IMR-90 (cell line): Measurements from ENCODE around the gene PRKACB. TPM values are rescaled to one million over a fixed set of nuclear protein-coding genes. Genes with fewer than 3 reads are reported as not detected.
A peak's percentile ranks its signal among the peaks of the same experiment; 100 is the strongest.

Experiments used
- ATAC-seq: fragments of 200-7000 bp; cut with Tn5 transposase; 2 replicates; pipeline ENCODE4 v1.9.1; 2020; ENCODE audit warnings: low read depth, mild to moderate bottlenecking, moderate library complexity
- BruUV-seq: library from RNA; stranded (reverse); fragments of 400-500 nt; replicated peaks from 2 replicates; lab custom pipeline; 2021; lab: Mats Ljungman, UMichigan
- CTCF ChIA-PET: fragments of 300-600 bp; formaldehyde crosslinking; extraction: SDS; loops from one replicate; lab custom pipeline; 2021; ENCODE audit warnings: antibody characterized with exemption; lab: Yijun Ruan, JAX
- POLR2A ChIA-PET: fragments of 300-600 bp; sonication (Branson Sonifier 250); formaldehyde crosslinking; loops from one replicate; lab custom pipeline; 2022; ENCODE audit warnings: antibody characterized with exemption; ENCODE audit not compliant: unreplicated experiment; lab: Charles Lee
- DNase-seq: peaks from one replicate; pipeline ENCODE4 v3.0.0; 2013
- H2AFZ ChIP-seq: replicated peaks from 2 replicates; pipeline ENCODE3; 2013; ENCODE audit warnings: low read length, mild to moderate bottlenecking; ENCODE audit not compliant: poor library complexity
- H2AK5ac ChIP-seq: 2 replicates; pipeline ENCODE4 v1.6.1; 2013; ENCODE audit warnings: low read depth, low read length, inconsistent platforms
- H2AK9ac ChIP-seq: replicated peaks from 2 replicates; pipeline ENCODE3; 2013; ENCODE audit warnings: mild to moderate bottlenecking, low read depth, low read length, moderate library complexity; ENCODE audit not compliant: poor library complexity
- H2BK120ac ChIP-seq: 2 replicates; pipeline ENCODE4 v1.6.1; 2013; ENCODE audit warnings: low read depth, low read length, inconsistent platforms
- H2BK15ac ChIP-seq: 3 replicates; pipeline ENCODE4 v1.6.1; 2013; ENCODE audit warnings: low read depth, low read length, inconsistent platforms
- H2BK20ac ChIP-seq: 2 replicates; pipeline ENCODE4 v1.6.1; 2013; ENCODE audit warnings: low read depth, mild to moderate bottlenecking, inconsistent platforms, low read length, moderate library complexity
- H2BK5ac ChIP-seq: 2 replicates; pipeline ENCODE4 v1.6.1; 2013; ENCODE audit warnings: mild to moderate bottlenecking, low read depth, low read length, inconsistent platforms; ENCODE audit not compliant: poor library complexity, severe bottlenecking
- H3K14ac ChIP-seq: replicated peaks from 2 replicates; pipeline ENCODE4 v1.6.1; 2013; ENCODE audit warnings: low read depth, low read length, inconsistent platforms
- H3K18ac ChIP-seq: 2 replicates; pipeline ENCODE4 v1.6.1; 2013; ENCODE audit warnings: low read depth, low read length, control low read depth
- H3K23ac ChIP-seq: 2 replicates; pipeline ENCODE4 v1.6.1; 2013; ENCODE audit warnings: low read depth, low read length, inconsistent platforms
- H3K27ac ChIP-seq: 2 replicates; pipeline ENCODE4 v1.5.1; 2013; ENCODE audit warnings: mild to moderate bottlenecking, control low read depth, low read length; ENCODE audit not compliant: insufficient read depth
- H3K27me3 ChIP-seq: 2 replicates; pipeline ENCODE4 v1.6.1; 2013; ENCODE audit warnings: low read length; ENCODE audit not compliant: control insufficient read depth, insufficient read depth
- H3K36me3 ChIP-seq: 2 replicates; pipeline ENCODE4 v1.6.1; 2013; ENCODE audit warnings: low read length, mixed read lengths; ENCODE audit not compliant: control insufficient read depth, insufficient read depth
- H3K4ac ChIP-seq: 2 replicates; pipeline ENCODE4 v1.6.1; 2013; ENCODE audit warnings: low read depth, low read length, inconsistent platforms
- H3K4me1 ChIP-seq: 2 replicates; pipeline ENCODE4 v1.6.1; 2013; ENCODE audit warnings: low read length, mixed read lengths; ENCODE audit not compliant: control insufficient read depth, insufficient read depth
- H3K4me2 ChIP-seq: 2 replicates; pipeline ENCODE4 v1.6.1; 2013; ENCODE audit warnings: low read depth, mild to moderate bottlenecking, control low read depth, low read length, moderate library complexity
- H3K4me3 ChIP-seq: 2 replicates; pipeline ENCODE4 v1.5.1; 2013; ENCODE audit warnings: low read depth, mild to moderate bottlenecking, control low read depth, low read length, moderate library complexity; ENCODE audit not compliant: insufficient read depth
- H3K56ac ChIP-seq: 2 replicates; pipeline ENCODE4 v1.6.1; 2013; ENCODE audit warnings: low read length, inconsistent platforms; ENCODE audit not compliant: insufficient read depth; ENCODE audit errors: extremely low read depth
- H3K79me1 ChIP-seq, 2 experiments: 2 replicates each; pipeline ENCODE4 v1.6.1; 2013; ENCODE audit warnings: low read length in 2 of 2, inconsistent platforms in 1 of 2, low read depth in 1 of 2
- H3K9ac ChIP-seq: 2 replicates; pipeline ENCODE4 v1.6.1; 2013; ENCODE audit warnings: low read depth, low read length, control low read depth
- H3K9me1 ChIP-seq: 2 replicates; pipeline ENCODE4 v1.6.1; 2013; ENCODE audit warnings: low read length, inconsistent platforms; ENCODE audit not compliant: insufficient read depth
- H3K9me3 ChIP-seq: 2 replicates; pipeline ENCODE4 v1.6.1; 2013; ENCODE audit warnings: low read length; ENCODE audit not compliant: control insufficient read depth, insufficient read depth
- H4K20me1 ChIP-seq: 2 replicates; pipeline ENCODE4 v1.6.1; 2013; ENCODE audit warnings: low read length, inconsistent platforms; ENCODE audit not compliant: insufficient read depth
- H4K5ac ChIP-seq: 2 replicates; pipeline ENCODE4 v1.6.1; 2013; ENCODE audit warnings: mild to moderate bottlenecking, low read depth, low read length, control low read depth
- H4K8ac ChIP-seq, 2 experiments: 2 replicates each; pipeline ENCODE4 v1.6.1; 2013; ENCODE audit warnings: low read depth in 2 of 2, low read length in 2 of 2, control low read depth in 1 of 2, inconsistent platforms in 1 of 2
- H4K91ac ChIP-seq: 2 replicates; pipeline ENCODE4 v1.6.1; 2013; ENCODE audit warnings: low read depth, low read length, inconsistent platforms; ENCODE audit not compliant: insufficient read depth
- CEBPB ChIP-seq: IDR thresholded peaks from 2 replicates; pipeline ENCODE4 v1.6.1; 2012; ENCODE audit warnings: low read depth, low read length, improper control_type of control experiment
- FOS ChIP-seq: fragments of 150-350 bp; IDR thresholded peaks from 2 replicates; pipeline ENCODE4 v1.6.1; 2016; ENCODE audit warnings: low read depth, low read length
- RAD21 ChIP-seq: IDR thresholded peaks from 2 replicates; pipeline ENCODE4 v1.6.1; 2012; ENCODE audit warnings: low read length, improper control_type of control experiment
- RFX5 ChIP-seq: IDR thresholded peaks from 2 replicates; pipeline ENCODE4 v1.8.0; 2012; ENCODE audit warnings: low read depth, mild to moderate bottlenecking, low read length, moderate library complexity
- USF2 ChIP-seq: fragments of 150-350 bp; IDR thresholded peaks from 2 replicates; pipeline ENCODE4 v1.6.1; 2017; ENCODE audit warnings: mild to moderate bottlenecking, antibody characterized with exemption, low read length, low read depth
- WGBS, 2 experiments: methylation state at CpG; one replicate each; pipeline versions ENCODE4 v1.1.5 to v1.1.7; 2013; ENCODE audit warnings: missing lambda C conversion rate in 2 of 2; ENCODE audit not compliant: insufficient read length in 1 of 2; ENCODE audit errors: extremely low coverage in 2 of 2; 5-methylcytosine and 5-hydroxymethylcytosine counted together
- dilution Hi-C: fragments of 300-500 bp; cut with HindIII; formaldehyde crosslinking; loops from one replicate; pipeline ENCODE4 v1.14.3; 2018; ENCODE audit warnings: low sequenced_read_pairs; ENCODE audit not compliant: unreplicated experiment
- in situ Hi-C: fragments of 300-500 bp; cut with MboI; formaldehyde crosslinking; loops from 3 replicates; pipeline ENCODE4 v1.14.3; 2019; ENCODE audit warnings: low sequenced_read_pairs, inconsistent platforms, mixed read lengths
- intact Hi-C: fragments of 100-400 bp; cut with micrococcal nuclease; formaldehyde crosslinking; loops from 2 replicates; pipeline ENCODE4 v1.10.0; 2022
- polyA plus RNA-seq, 3 experiments: library from polyadenylated mRNA; depleted of rRNA; stranded (reverse); fragments of >200 nt; gene quantifications; 2 replicates each; pipeline ENCODE4 v1.2.3, GENCODE V29; 2012; ENCODE audit warnings: low replicate concordance in 1 of 3
- total RNA-seq: library from RNA; depleted of rRNA; stranded (reverse); fragments of >200 nt; gene quantifications from 2 replicates; pipeline ENCODE4 v1.2.3, GENCODE V29; 2012

PRKACB gene
- total and polyA plus RNA-seq, 2 of the 4 experiments (the other 2 are of a cell fraction): 8.2 to 8.3 TPM

DNA sequence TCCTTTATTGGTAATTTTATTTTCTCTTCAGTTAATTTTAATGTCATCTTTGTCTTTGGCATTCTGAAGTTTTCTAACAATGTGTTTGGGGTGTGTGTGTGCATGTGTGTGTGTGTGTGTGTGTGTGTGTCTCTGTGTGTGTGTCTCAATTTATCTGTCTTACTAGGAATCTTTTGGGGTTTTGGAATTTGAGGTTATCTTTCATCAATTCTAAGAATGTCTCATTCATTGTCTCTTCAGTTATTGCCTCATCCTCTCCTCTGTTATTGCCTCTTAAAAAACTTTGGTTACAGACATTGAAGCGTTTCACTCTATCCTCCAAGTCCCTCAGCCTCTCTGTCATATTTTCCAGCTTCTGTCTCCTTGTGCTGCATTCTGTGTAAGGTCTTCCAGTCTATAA lies 139.3 kb downstream of the PRKACB start:
- POLR2A ChIA-PET: no interaction called here
- intact Hi-C loops: loop anchor here (10.0 kb wide), 1 partner anchor 69 kb away; no protein-coding TSS in a partner anchor
- TF ChIP-seq CEBPB (peak; percentile 42; the same call in 1 of the 2 replicates), RFX5 (no peak), RAD21 (no peak), USF2 (no peak), FOS (no peak)

More for the DNA sequence above, 139.3 kb downstream of the PRKACB start:
- in situ Hi-C loops (no loop called here), dilution Hi-C loops (no loop called here)
- Histone ChIP-seq H3K14ac (no peak overlapping the region), H3K27me3 (no peaks in the 10 kb centered on the region), H3K9me1 (no peaks in the 10 kb centered on the region), H3K18ac (peak overlapping the region; percentile 81; the same call in 1 of the 2 replicates), H3K9ac (no peak overlapping the region), H2BK20ac (0 out of 2 replicates have a peak overlapping the region, but pooled peaks have one; percentile 30), H3K56ac (no peak overlapping the region), H2AK9ac (no peak overlapping the region), H2AK5ac (no peak overlapping the region), H3K4ac (no peak overlapping the region), H3K4me2 (no peak overlapping the region), H3K36me3 (no peaks in the 10 kb centered on the region), H4K20me1 (no peaks in the 10 kb centered on the region), H4K91ac (no peak overlapping the region), H3K23ac (no peak overlapping the region), H2BK5ac (peak overlapping the region; percentile 57), H2BK120ac (no peak overlapping the region), H4K5ac (no peak overlapping the region; the same call in 1 of the 2 replicates), H2BK15ac (no peak overlapping the region), H3K9me3 (peaks cover 6% of the 10 kb centered on the region; the same call in 1 of the 2 replicates), H3K4me3 (no peak overlapping the region), H4K8ac (no peak overlapping the region), H3K4me1 (peaks cover 7% of the 10 kb centered on the region), H3K79me1 (no peaks in the 10 kb centered on the region), H3K27ac (no peak overlapping the region), H2AFZ (no peak overlapping the region)
- BruUV-seq: no TSS peak
- CTCF ChIA-PET: no interaction called here
- no peak for DNase-seq
- WGBS, 2 experiments: 83% methylated on average over 1 of the region's 1 CpG; no CpG with 5 or more reads in 1 of the 2 experiments
- ATAC-seq: no peak
